Astrocyte of the spinal cord (primary cell): ENCODE measurements around the gene CDK19.

Source experiments
- DNase-seq: peaks from one replicate; pipeline ENCODE4 v3.0.0; 2011; ENCODE audit warnings: low read depth, low spot score
- H3K4me3 ChIP-seq: 2 replicates; pipeline ENCODE4 v1.5.1; 2011; ENCODE audit warnings: low read depth, mild to moderate bottlenecking, low read length, moderate library complexity
- CTCF ChIP-seq: IDR thresholded peaks from 2 replicates; pipeline ENCODE4 v1.5.1; 2012; ENCODE audit warnings: low read depth, mild to moderate bottlenecking, low read length, inconsistent platforms
- in situ Hi-C: cut with HindIII; loops from 2 replicates; pipeline ENCODE4 v1.10.0; 2017; ENCODE audit warnings: low sequenced_read_pairs

The CDK19 gene

DNA sequence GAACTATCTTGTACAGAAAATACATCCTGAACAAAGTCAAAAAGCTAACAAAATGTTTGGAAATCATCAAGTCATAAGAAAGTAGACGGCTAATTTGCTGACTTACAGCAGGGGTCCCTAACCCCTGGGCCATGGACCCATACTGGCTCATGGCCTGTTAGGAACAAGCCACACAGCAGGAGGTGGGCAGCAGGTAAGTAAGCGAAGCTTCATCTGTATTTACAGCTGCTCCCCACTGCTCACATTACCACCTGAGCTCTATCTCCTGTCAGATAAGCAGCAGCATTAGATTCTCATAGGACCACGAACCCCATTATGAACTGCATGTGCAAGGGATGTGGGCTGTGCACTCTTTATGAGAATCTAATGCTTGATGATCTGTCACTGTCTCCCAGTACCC is 115.5 kb downstream of the CDK19 start:
- in situ Hi-C loops = no loop called here
- DNase-seq = no peak
- H3K4me3 ChIP-seq = no peak overlapping the region
- no peak for TF ChIP-seq CTCF

DNA sequence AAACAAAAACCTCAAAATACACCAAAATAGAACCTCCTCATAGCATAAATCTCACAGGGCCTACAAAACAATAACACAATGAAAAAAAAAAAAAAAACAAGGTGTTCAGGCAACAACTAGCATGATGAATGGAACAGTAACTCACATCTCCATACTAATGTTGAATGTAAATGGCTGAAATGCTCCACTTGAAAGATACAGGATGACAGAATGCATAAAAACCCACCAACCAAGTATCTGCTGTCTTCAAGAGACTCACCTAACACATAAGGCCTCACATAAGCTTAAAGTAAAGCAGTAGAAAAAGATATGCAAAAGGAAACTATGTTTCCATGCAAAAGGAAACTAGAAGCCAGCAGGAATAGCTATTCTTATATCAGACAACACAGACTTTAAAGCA is 121.3 kb downstream of the CDK19 start:
- H3K4me3 ChIP-seq = no peak overlapping the region

GRCh38 chr6:110693296-110693695 is 122.0 kb downstream of the CDK19 start:
- H3K4me3 ChIP-seq = no peak overlapping the region
- DNase-seq = no peak
- TF ChIP-seq CTCF = no peak
- in situ Hi-C loops = no loop called here

More for the DNA sequence above, 121.3 kb downstream of the CDK19 start:
- TF ChIP-seq CTCF = no peak
- no peak for DNase-seq
- in situ Hi-C loops = no loop called here

- no peak overlapping the region for H3K4me3 ChIP-seq
- TF ChIP-seq CTCF = no peak
- in situ Hi-C loops = no loop called here
- DNase-seq = no peak
Measured at GRCh38 chr6:110690916-110691315, 124.4 kb downstream of the CDK19 start.

DNA sequence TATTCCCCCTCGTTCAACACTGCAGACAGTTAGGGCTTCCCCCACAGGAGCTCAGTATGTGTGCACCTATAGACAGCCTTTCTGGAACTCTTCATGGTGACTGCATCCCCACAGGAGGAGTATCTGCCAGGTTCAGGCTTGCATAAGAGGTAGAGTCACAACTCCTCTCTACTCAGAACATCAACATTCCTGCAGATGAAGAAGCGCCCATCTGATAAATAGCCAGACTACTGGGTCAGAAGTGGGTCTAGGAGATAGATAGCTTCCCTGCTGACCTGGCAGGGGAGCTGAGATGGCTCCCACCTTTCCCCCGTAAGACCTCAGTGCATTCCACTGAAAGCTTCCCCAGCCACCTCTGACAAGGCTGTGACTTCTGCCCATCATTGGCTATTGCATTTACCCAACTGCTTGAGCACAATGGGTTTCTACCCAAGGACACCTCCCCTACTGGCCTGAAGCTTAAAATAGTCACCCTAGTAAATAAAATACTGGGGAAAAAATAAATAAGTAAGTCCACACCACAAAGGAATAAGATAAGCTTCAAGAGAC is 125.1 kb downstream of the CDK19 start:
- in situ Hi-C loops = no loop called here
- TF ChIP-seq CTCF = no peak
- no peak overlapping the region for H3K4me3 ChIP-seq
- DNase-seq = no peak

GRCh38 chr6:110689275-110689935 is 125.9 kb downstream of the CDK19 start:
- no peak overlapping the region for H3K4me3 ChIP-seq
- TF ChIP-seq CTCF = no peak
- in situ Hi-C loops = no loop called here
- no peak for DNase-seq
